HG03432 (cell line): ENCODE data around the gene MUC2.

Experiments used
- ATAC-seq: cut with Tn5 transposase; IDR thresholded peaks from one replicate; pipeline ENCODE4 v1.9.1; 2021; ENCODE audit warnings: mild to moderate bottlenecking, moderate library complexity; ENCODE audit not compliant: unreplicated experiment

Gene MUC2

GRCh38 chr11:1050581-1051355 is 23.9 kb upstream of the MUC2 start:
- no peak for ATAC-seq

- ATAC-seq, result no peak
These were observed 23.1 kb upstream of the MUC2 start for GRCh38 chr11:1051356-1052132.

- ATAC-seq, result no peak
These were observed 22.3 kb upstream of the MUC2 start for GRCh38 chr11:1052133-1053011.

GRCh38 chr11:1053121-1053901 is 21.4 kb upstream of the MUC2 start:
- ATAC-seq, result no peak

GRCh38 chr11:1054143-1055108 is 20.2 kb upstream of the MUC2 start:
- ATAC-seq, result no peak

- ATAC-seq, result no peak
These were observed 19.5 kb upstream of the MUC2 start for GRCh38 chr11:1055109-1055703.

GRCh38 chr11:1055990-1056771 is 18.5 kb upstream of the MUC2 start:
- ATAC-seq, result no peak

GRCh38 chr11:1057806-1058205 is 16.9 kb upstream of the MUC2 start:
- no peak for ATAC-seq

GRCh38 chr11:1059759-1060158 is 14.9 kb upstream of the MUC2 start:
- no peak for ATAC-seq

GRCh38 chr11:1060410-1060809 is 14.3 kb upstream of the MUC2 start:
- no peak for ATAC-seq

GRCh38 chr11:1060852-1061616 is 13.6 kb upstream of the MUC2 start:
- ATAC-seq, result no peak

GRCh38 chr11:1062075-1062820 is 12.4 kb upstream of the MUC2 start:
- no peak for ATAC-seq

GRCh38 chr11:1064167-1064566 is 10.5 kb upstream of the MUC2 start:
- no peak for ATAC-seq

GRCh38 chr11:1067812-1068496 is 6.7 kb upstream of the MUC2 start:
- ATAC-seq, result no peak

GRCh38 chr11:1069740-1070139 is 4.9 kb upstream of the MUC2 start:
- no peak for ATAC-seq
